ENCODE data around the gene UPK3A.

UPK3A gene

GRCh38 chr22:45284705-45285262, at the start of gene UPK3A:
Gene UPK3A (plus strand): TSS chr22:45284949. CDS start chr22:45285014, 65 bp downstream.
- DNase-seq, result peak in 7 of 14 donors; percentile 12 to 66 (median 30)

- peak in 8 of 14 donors; percentile 16 to 67 (median 48) for DNase-seq
Observed at GRCh38 chr22:45235101-45235777, 49.5 kb upstream of the UPK3A start.

- no peak for DNase-seq
Observed at GRCh38 chr22:45235851-45236342, 48.9 kb upstream of the UPK3A start.

- no peak for DNase-seq
Observed at GRCh38 chr22:45237065-45237990, 47.4 kb upstream of the UPK3A start.

GRCh38 chr22:45238076-45238956, 46.4 kb upstream of the UPK3A start:
- no peak for DNase-seq

GRCh38 chr22:45238957-45239680, 45.6 kb upstream of the UPK3A start:
- no peak for DNase-seq

- DNase-seq, result no peak
Observed at GRCh38 chr22:45239681-45240051, 45.1 kb upstream of the UPK3A start.

GRCh38 chr22:45240104-45240809, 44.5 kb upstream of the UPK3A start:
- peak in 1 of 14 donors; percentile 26 for DNase-seq

- peak in 12 of 14 donors; percentile 39 to 86 (median 66) for DNase-seq
Observed at GRCh38 chr22:45240810-45241631, 43.7 kb upstream of the UPK3A start, which contains the start of gene KIAA0930. Gene KIAA0930 (minus strand): TSS chr22:45240894. CDS start chr22:45240703, 191 bp downstream.

GRCh38 chr22:45242778-45243191, 42.0 kb upstream of the UPK3A start:
- peak in 8 of 14 donors; percentile 23 to 64 (median 42) for DNase-seq

- DNase-seq, result no peak
Observed at GRCh38 chr22:45244916-45245315, 39.8 kb upstream of the UPK3A start.

GRCh38 chr22:45246060-45246985, 38.4 kb upstream of the UPK3A start:
- no peak for DNase-seq

- no peak for DNase-seq
Observed at GRCh38 chr22:45248832-45249561, 35.8 kb upstream of the UPK3A start.

- DNase-seq, result no peak
Observed at GRCh38 chr22:45251825-45252224, 32.9 kb upstream of the UPK3A start.

- DNase-seq, result no peak
Observed at GRCh38 chr22:45253039-45253641, 31.6 kb upstream of the UPK3A start.

- DNase-seq, result no peak
Observed at GRCh38 chr22:45254388-45254787, 30.4 kb upstream of the UPK3A start.

GRCh38 chr22:45254789-45255278, 29.9 kb upstream of the UPK3A start:
- DNase-seq, result no peak
